ENCODE measurements around the gene FAM13A. TPM values are rescaled to one million over a fixed set of nuclear protein-coding genes. Genes with fewer than 3 reads are reported as not detected.

The FAM13A gene
- total RNA-seq, 1 experiment from 2014 or later, result 26.7 TPM

DNA sequence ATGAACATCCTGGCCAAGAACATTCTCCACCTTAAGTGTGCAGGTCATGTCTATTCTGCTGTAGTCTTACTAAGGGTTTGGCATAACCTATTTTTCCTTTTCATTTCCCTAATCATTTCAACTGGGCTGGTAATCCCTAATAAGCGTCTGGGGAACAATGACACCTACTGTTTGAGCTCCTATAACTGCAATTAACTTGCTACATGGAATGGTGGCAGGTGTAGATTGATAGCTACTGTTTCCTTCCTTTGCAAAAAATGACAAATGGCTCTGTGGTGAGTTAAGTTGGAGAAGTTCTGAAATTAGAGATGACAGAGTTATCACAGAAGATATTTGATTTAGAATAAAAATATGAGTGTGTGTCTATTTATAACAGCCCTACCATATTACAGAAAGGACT is 254.8 kb downstream of the FAM13A start:
- H2AFZ ChIP-seq, result no peak overlapping the region
- no peaks in the 10 kb centered on the region for H3K27me3 ChIP-seq (ENCODE audit: insufficient read depth, low read depth)
- TF ChIP-seq EZH2 (IDR thresholded peaks at IDR 0.05; ENCODE audit: low read depth) (no peak), CTCF (conservative IDR thresholded peaks at IDR 0.05) (no peak)
- no peaks in the 10 kb centered on the region; the same call in 1 of the 2 replicates for H3F3A ChIP-seq (ENCODE audit: insufficient read depth, low read depth)
- POLR2A ChIA-PET (ENCODE audit: unreplicated experiment), result no interaction called here
- intact Hi-C loops (cut with micrococcal nuclease; ENCODE audit: unreplicated experiment), result no loop called here
- H4K20me1 ChIP-seq (ENCODE audit: insufficient read depth), result no peaks in the 10 kb centered on the region
- H3K4me1 ChIP-seq (replicated peaks; ENCODE audit: insufficient read depth), result peaks cover 11% of the 10 kb centered on the region
- H3K27ac ChIP-seq, result no peak overlapping the region
- H3K4me3 ChIP-seq, result no peak overlapping the region
- no peaks in the 10 kb centered on the region for H3K79me2 ChIP-seq (ENCODE audit: low read depth)
- CTCF ChIA-PET, result interaction anchor here (0.7 kb wide), 1 partner anchor 279 kb away, joined by 9 read pairs; no protein-coding TSS in a partner anchor
- no peak overlapping the region for H3K4me2 ChIP-seq
- no peak for DNase-seq
- H3K9me3 ChIP-seq (ENCODE audit: insufficient read depth, low read depth), result no peaks in the 10 kb centered on the region
- H3K36me3 ChIP-seq (ENCODE audit: low read depth), result no peaks in the 10 kb centered on the region
- no peaks in the 10 kb centered on the region for H3K9me2 ChIP-seq (ENCODE audit: insufficient read depth)
- no TSS peak for BruUV-seq (replicated peaks)

GRCh38 chr4:88799900-88800299 is 257.1 kb downstream of the FAM13A start:
- intact Hi-C loops (cut with micrococcal nuclease; ENCODE audit: unreplicated experiment), result no loop called here
- H3K79me2 ChIP-seq (ENCODE audit: low read depth), result no peaks in the 10 kb centered on the region

GRCh38 chr4:88797725-88798124 is 259.3 kb downstream of the FAM13A start:
- Histone ChIP-seq H4K20me1 (ENCODE audit: insufficient read depth) (no peaks in the 10 kb centered on the region), H3K4me3 (no peak overlapping the region), H3K4me1 (replicated peaks; ENCODE audit: insufficient read depth) (peaks cover 20% of the 10 kb centered on the region), H3K9me3 (ENCODE audit: insufficient read depth, low read depth) (no peaks in the 10 kb centered on the region), H3K27ac (peak overlapping the region; percentile 22; the same call in 1 of the 2 replicates), H2AFZ (no peak overlapping the region), H3F3A (ENCODE audit: insufficient read depth, low read depth) (peaks cover 5% of the 10 kb centered on the region), H3K79me2 (ENCODE audit: low read depth) (no peaks in the 10 kb centered on the region), H3K4me2 (no peak overlapping the region), H3K27me3 (ENCODE audit: insufficient read depth, low read depth) (no peaks in the 10 kb centered on the region), H3K36me3 (ENCODE audit: low read depth) (no peaks in the 10 kb centered on the region), H3K9me2 (ENCODE audit: insufficient read depth) (no peaks in the 10 kb centered on the region)
- no peak for DNase-seq
- intact Hi-C loops (cut with micrococcal nuclease; ENCODE audit: unreplicated experiment), result no loop called here
- TF ChIP-seq EZH2 (IDR thresholded peaks at IDR 0.05; ENCODE audit: low read depth), result no peak
- no peak for TF ChIP-seq CTCF (conservative IDR thresholded peaks at IDR 0.05)
- ChIA-PET POLR2A (ENCODE audit: unreplicated experiment) (no interaction called here), CTCF (no interaction called here)
- no TSS peak for BruUV-seq (replicated peaks)

More at GRCh38 chr4:88799900-88800299, 257.1 kb downstream of the FAM13A start:
- Histone ChIP-seq H2AFZ (no peak overlapping the region), H3K36me3 (ENCODE audit: low read depth) (no peaks in the 10 kb centered on the region), H3F3A (ENCODE audit: insufficient read depth, low read depth) (no peaks in the 10 kb centered on the region; the same call in 1 of the 2 replicates), H3K4me3 (no peak overlapping the region), H3K4me1 (replicated peaks; ENCODE audit: insufficient read depth) (peaks cover 11% of the 10 kb centered on the region), H3K9me2 (ENCODE audit: insufficient read depth) (no peaks in the 10 kb centered on the region), H3K27me3 (ENCODE audit: insufficient read depth, low read depth) (no peaks in the 10 kb centered on the region), H3K4me2 (no peak overlapping the region), H3K27ac (no peak overlapping the region), H4K20me1 (ENCODE audit: insufficient read depth) (no peaks in the 10 kb centered on the region), H3K9me3 (ENCODE audit: insufficient read depth, low read depth) (no peaks in the 10 kb centered on the region)
- no TSS peak for BruUV-seq (replicated peaks)
- TF ChIP-seq EZH2 (IDR thresholded peaks at IDR 0.05; ENCODE audit: low read depth) (no peak), CTCF (conservative IDR thresholded peaks at IDR 0.05) (no peak)
- POLR2A ChIA-PET (ENCODE audit: unreplicated experiment), result no interaction called here
- no peak for DNase-seq
- CTCF ChIA-PET, result no interaction called here

Data from PC-9 (cell line).